ENCODE measurements around the gene CSH2.

CSH2 gene

GRCh38 chr17:63822537-63822936 lies 50.9 kb downstream of the CSH2 start:
- DNase-seq, result no peak
- intact Hi-C loops (cut with DNase I), result no loop called here
